ENCODE data around the gene TSPAN17. TPM values are rescaled to one million over a fixed set of nuclear protein-coding genes. Genes with fewer than 3 reads are reported as not detected.

The TSPAN17 gene
- total and polyA plus RNA-seq, 2 donors (not counting 1 experiment from before 2014, with no cell fraction given), result 34.8 to 35.2 TPM

- Histone ChIP-seq H3K9me3 (ENCODE audit: control insufficient read depth, insufficient read depth, low read depth, low read length) (no peaks in the 10 kb centered on the region), H4K20me1 (ENCODE audit: control insufficient read depth, extremely low read depth, insufficient read depth, low read length) (no peaks in the 10 kb centered on the region), H3K4me1 (ENCODE audit: control insufficient read depth, extremely low read depth, insufficient read depth, low read length) (peaks cover 3% of the 10 kb centered on the region), H3K36me3 (ENCODE audit: control insufficient read depth, insufficient read depth, low read length) (no peaks in the 10 kb centered on the region), H3K4me3 (replicated peaks in 1 of 4; ENCODE audit: control extremely low read depth in 1 of 4, insufficient read depth in 1 of 4, low read depth in 3 of 4, low read length in 4 of 4) (no peak overlapping the region), H3K27ac (ENCODE audit: insufficient read depth, low read length) (no peak overlapping the region), H3K79me2 (ENCODE audit: control insufficient read depth, insufficient read depth, low read length) (no peaks in the 10 kb centered on the region), H3K9ac (ENCODE audit: insufficient read depth, low read length) (no peak overlapping the region), H3K4me2 (ENCODE audit: extremely low read depth, insufficient read depth, low read length) (no peak overlapping the region), H3K27me3 (ENCODE audit: control insufficient read depth, insufficient read depth, low read length) (peaks cover 36% of the 10 kb centered on the region), H2AFZ (ENCODE audit: low read length) (no peak overlapping the region)
- DNase-seq (ENCODE audit: low read depth in 2 of 2), result no peak
- TF ChIP-seq CTCF (conservative IDR thresholded peaks at IDR 0.05 in 1 of 2, IDR thresholded peaks at IDR 0.05 in 1 of 2; ENCODE audit: low read depth in 1 of 2, low read length in 2 of 2), result no peak
These were observed 15.7 kb upstream of the TSPAN17 start for GRCh38 chr5:176631383-176632200.

DNA sequence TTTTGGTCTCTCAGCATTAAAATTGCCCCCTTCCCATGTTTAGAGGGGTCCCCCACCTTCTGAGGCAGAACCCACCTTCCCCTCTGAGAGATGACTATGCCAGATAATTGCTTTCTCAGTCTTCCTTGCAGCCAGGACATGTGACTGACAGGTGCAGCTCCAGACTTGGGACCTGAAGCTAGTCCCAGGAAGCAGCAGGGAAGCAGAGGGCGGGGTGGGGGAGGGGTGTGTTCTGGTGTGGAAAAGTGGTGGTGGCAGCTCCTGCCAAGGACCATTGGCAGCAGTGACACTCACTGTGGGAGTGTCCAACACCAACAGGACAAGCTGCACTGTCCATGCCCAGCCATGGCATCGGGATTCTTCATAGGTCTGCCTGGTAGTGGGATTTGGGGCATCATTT is 14.5 kb upstream of the TSPAN17 start:
- Histone ChIP-seq H3K4me1 (ENCODE audit: control insufficient read depth, extremely low read depth, insufficient read depth, low read length) (peaks cover 3% of the 10 kb centered on the region), H3K27me3 (ENCODE audit: control insufficient read depth, insufficient read depth, low read length) (peaks cover 41% of the 10 kb centered on the region), H3K27ac (ENCODE audit: insufficient read depth, low read length) (no peak overlapping the region), H3K36me3 (ENCODE audit: control insufficient read depth, insufficient read depth, low read length) (no peaks in the 10 kb centered on the region), H3K9ac (ENCODE audit: insufficient read depth, low read length) (no peak overlapping the region), H4K20me1 (ENCODE audit: control insufficient read depth, extremely low read depth, insufficient read depth, low read length) (no peaks in the 10 kb centered on the region), H3K4me3 (replicated peaks in 1 of 4; ENCODE audit: control extremely low read depth in 1 of 4, insufficient read depth in 1 of 4, low read depth in 3 of 4, low read length in 4 of 4) (no peak overlapping the region), H3K4me2 (ENCODE audit: extremely low read depth, insufficient read depth, low read length) (no peak overlapping the region), H2AFZ (ENCODE audit: low read length) (no peak overlapping the region), H3K79me2 (ENCODE audit: control insufficient read depth, insufficient read depth, low read length) (no peaks in the 10 kb centered on the region), H3K9me3 (ENCODE audit: control insufficient read depth, insufficient read depth, low read depth, low read length) (no peaks in the 10 kb centered on the region)
- DNase-seq (ENCODE audit: low read depth in 2 of 2), result no peak
- no peak for TF ChIP-seq EZH2 (IDR thresholded peaks at IDR 0.05; ENCODE audit: low read length, missing control alignments)
- no peak for TF ChIP-seq CTCF (conservative IDR thresholded peaks at IDR 0.05 in 1 of 2, IDR thresholded peaks at IDR 0.05 in 1 of 2; ENCODE audit: low read depth in 1 of 2, low read length in 2 of 2)

DNA sequence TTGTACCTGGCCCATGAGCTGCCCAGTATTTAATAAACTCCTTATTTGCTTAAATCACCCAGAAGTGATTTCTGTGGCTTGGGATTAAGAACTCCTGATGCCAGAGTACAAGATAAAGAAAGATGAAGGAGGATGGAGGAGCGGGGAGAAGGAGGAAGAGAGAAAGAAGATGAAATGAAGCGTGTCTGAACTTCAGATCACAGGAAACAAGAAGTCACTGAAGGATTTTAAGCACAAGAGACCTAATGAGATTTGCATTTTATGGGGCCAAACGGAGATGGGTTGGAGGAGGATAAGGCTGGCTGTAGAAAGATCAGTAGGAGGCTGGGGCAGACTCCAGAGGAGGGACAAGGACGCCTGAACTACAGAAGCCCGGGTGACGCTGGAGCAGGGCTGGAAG is 13.7 kb upstream of the TSPAN17 start:
- DNase-seq (ENCODE audit: low read depth in 2 of 2), result no peak
- peaks cover 3% of the 10 kb centered on the region for H3K4me1 ChIP-seq (ENCODE audit: control insufficient read depth, extremely low read depth, insufficient read depth, low read length)
- H4K20me1 ChIP-seq (ENCODE audit: control insufficient read depth, extremely low read depth, insufficient read depth, low read length), result no peaks in the 10 kb centered on the region
- no peak overlapping the region for H3K4me3 ChIP-seq (replicated peaks in 1 of 4; ENCODE audit: control extremely low read depth in 1 of 4, insufficient read depth in 1 of 4, low read depth in 3 of 4, low read length in 4 of 4)
- no peak overlapping the region for H3K4me2 ChIP-seq (ENCODE audit: extremely low read depth, insufficient read depth, low read length)
- no peaks in the 10 kb centered on the region for H3K79me2 ChIP-seq (ENCODE audit: control insufficient read depth, insufficient read depth, low read length)
- H3K9ac ChIP-seq (ENCODE audit: insufficient read depth, low read length), result no peak overlapping the region
- H2AFZ ChIP-seq (ENCODE audit: low read length), result no peak overlapping the region
- H3K27me3 ChIP-seq (ENCODE audit: control insufficient read depth, insufficient read depth, low read length), result peaks cover 41% of the 10 kb centered on the region
- no peaks in the 10 kb centered on the region for H3K36me3 ChIP-seq (ENCODE audit: control insufficient read depth, insufficient read depth, low read length)
- H3K27ac ChIP-seq (ENCODE audit: insufficient read depth, low read length), result no peak overlapping the region
- TF ChIP-seq EZH2 (IDR thresholded peaks at IDR 0.05; ENCODE audit: low read length, missing control alignments), result no peak
- no peak for TF ChIP-seq CTCF (conservative IDR thresholded peaks at IDR 0.05 in 1 of 2, IDR thresholded peaks at IDR 0.05 in 1 of 2; ENCODE audit: low read depth in 1 of 2, low read length in 2 of 2)
- no peaks in the 10 kb centered on the region for H3K9me3 ChIP-seq (ENCODE audit: control insufficient read depth, insufficient read depth, low read depth, low read length)

All from fibroblast of lung (primary cell).